Right cardiac atrium (tissue), 5 donors: ENCODE measurements around the gene EIF3K. TPM values are rescaled to one million over a fixed set of nuclear protein-coding genes. Genes with fewer than 3 reads are reported as not detected.
A peak's percentile ranks its signal among the peaks of the same experiment; 100 is the strongest.

Source experiments
- ATAC-seq, 2 donors: fragments of 200-7000 bp; cut with Tn5 transposase; one replicate each; pipeline versions ENCODE4 v1.8.0 to v1.9.1; 2020; ENCODE audit warnings: moderate library complexity in 2 of 2, mild to moderate bottlenecking in 1 of 2
- DNase-seq, 3 donors: peaks; one replicate each; pipeline ENCODE4 v3.0.0-alpha.2; 2020
- H3K27ac ChIP-seq: one replicate; pipeline ENCODE4 v1.5.1; 2013; ENCODE audit warnings: mild to moderate bottlenecking, low read length, control low read depth, moderate library complexity
- H3K27me3 ChIP-seq: one replicate; pipeline ENCODE4 v1.6.1; 2013; ENCODE audit not compliant: control insufficient read depth, insufficient read depth
- H3K4me1 ChIP-seq: one replicate; pipeline ENCODE4 v1.6.1; 2013; ENCODE audit warnings: low read length; ENCODE audit not compliant: control insufficient read depth, insufficient read depth
- H3K4me3 ChIP-seq: one replicate; pipeline ENCODE4 v1.5.1; 2013; ENCODE audit warnings: low read length, control low read depth
- H3K9me3 ChIP-seq: one replicate; pipeline ENCODE4 v1.6.1; 2013; ENCODE audit warnings: low read length; ENCODE audit not compliant: control insufficient read depth
- WGBS: extraction: QIAGEN DNeasy Blood & Tissue Kit; methylation state at CpG from one replicate; pipeline ENCODE4 v1.1.7; 2013; 5-methylcytosine and 5-hydroxymethylcytosine counted together
- intact Hi-C, 4 donors: fragments of 100-400 bp; cut with DNase I; formaldehyde crosslinking; loops; one replicate each; pipeline versions ENCODE4 v1.11.0 to v1.14.0; 2022 to 2023
- polyA plus RNA-seq: library from polyadenylated mRNA; stranded (reverse); fragments of 200-250 nt; gene quantifications from one replicate; pipeline ENCODE4 v1.2.3, GENCODE V29; 2013
- total RNA-seq, 4 donors: library from RNA; stranded (reverse); fragmentation: NEBNext Ultra II Directional; extraction: Animal tissue kit (Norgen Biotek cat#: 25700); gene quantifications; one replicate each; pipeline ENCODE4 v1.2.1, GENCODE V29; 2021
- donor health status: healthy with polysubstance abuse.
- donor health status: DM: no; HTN: yes; CAD: no.
- donor health status: DM: no; HTN: no; CAD: no.
- donor health status: DM: no; HTN: yes; CAD: no; lungs with severe emphysema.
- donor health status: DM: yes; HTN: yes; CAD: no.

EIF3K gene
- total and polyA plus RNA-seq, 5 donors, result 477 to 829 (median 554) TPM

DNA sequence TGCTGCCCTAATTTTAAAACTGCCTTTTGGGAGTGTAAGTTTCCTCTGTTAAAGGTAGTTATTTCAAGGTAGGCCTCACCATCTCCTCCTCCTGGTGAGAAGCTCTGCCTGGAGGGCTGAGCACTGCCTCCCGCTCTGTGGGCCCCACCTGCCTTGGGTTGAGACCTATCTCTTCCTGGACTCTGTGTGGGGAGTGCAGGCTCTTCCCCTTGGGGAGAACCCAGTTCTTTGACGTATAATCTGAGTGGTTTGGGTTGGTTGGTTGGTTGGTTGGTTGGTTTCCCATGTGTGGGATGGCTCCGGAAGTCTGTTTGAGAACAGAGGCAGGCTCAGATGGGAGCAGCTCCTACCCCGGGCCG is 67.5 kb downstream of the EIF3K start:
- Histone ChIP-seq H3K9me3 (no peaks in the 10 kb centered on the region), H3K4me1 (peaks cover 50% of the 10 kb centered on the region), H3K4me3 (no peak overlapping the region), H3K27me3 (no peaks in the 10 kb centered on the region), H3K27ac (peak overlapping the region; percentile 88)
- intact Hi-C loops, result no loop called here
- ATAC-seq, result no peak
- peak in 1 of 3 donors; percentile 16 for DNase-seq
- WGBS, result 55% methylated on average over 5 of the region's 5 CpGs

Other genes with a start within 250 kb of the EIF3K start
- 100 to 1,000 TPM; 223 to 311 (median 259) TPM for gene PSMD8, start 244.6 kb upstream of the EIF3K start, total RNA-seq
- gene PSMD8, start 244.6 kb upstream of the EIF3K start, polyA plus RNA-seq, result 255 TPM
- gene GGN, start 231.2 kb upstream of the EIF3K start, total RNA-seq, result 1 to 10 TPM in 1 of 4 donors, under 1 TPM in 3; 0.09 to 1.3 (median 0.63) TPM
- gene GGN, start 231.2 kb upstream of the EIF3K start, polyA plus RNA-seq, result 0.11 TPM
- 1 to 10 TPM in 1 of 4 donors, under 1 TPM in 3; 0.26 to 2.3 (median 0.63) TPM for gene SPRED3, start 230.5 kb upstream of the EIF3K start, total RNA-seq
- gene SPRED3, start 230.5 kb upstream of the EIF3K start, polyA plus RNA-seq, result 0.27 TPM
- gene FAM98C, start 216.1 kb upstream of the EIF3K start, total RNA-seq, result 10 to 100 TPM; 10.4 to 16.7 (median 13.6) TPM
- 10.3 TPM for gene FAM98C, start 216.1 kb upstream of the EIF3K start, polyA plus RNA-seq
- gene RASGRP4, start 193.0 kb upstream of the EIF3K start, total RNA-seq, result 1 to 10 TPM; 1.3 to 3.2 (median 1.8) TPM
- gene RASGRP4, start 193.0 kb upstream of the EIF3K start, polyA plus RNA-seq, result 0.81 TPM
- 1 to 10 TPM in 3 of 4 donors, under 1 TPM in 1; 0.80 to 1.6 (median 1.2) TPM for gene RYR1, start 185.5 kb upstream of the EIF3K start, total RNA-seq
- 1.1 TPM for gene RYR1, start 185.5 kb upstream of the EIF3K start, polyA plus RNA-seq
- gene MAP4K1, start 1.2 kb upstream of the EIF3K start, total RNA-seq, result 1 to 10 TPM; 1.0 to 4.4 (median 3.0) TPM
- 0.88 TPM for gene MAP4K1, start 1.2 kb upstream of the EIF3K start, polyA plus RNA-seq
- 100 to 1,000 TPM; 116 to 226 (median 122) TPM for gene ACTN4, start 28.5 kb downstream of the EIF3K start, total RNA-seq
- gene ACTN4, start 28.5 kb downstream of the EIF3K start, polyA plus RNA-seq, result 87.4 TPM
- under 1 TPM; 0.22 to 0.85 (median 0.54) TPM for gene CAPN12, start 125.3 kb downstream of the EIF3K start, total RNA-seq
- gene CAPN12, start 125.3 kb downstream of the EIF3K start, polyA plus RNA-seq, result 0.91 TPM
- 1 to 10 TPM in 1 of 4 donors, under 1 TPM in 1, not detected in 2; 0.79 to 1.1 TPM for gene LGALS7, start 154.3 kb downstream of the EIF3K start, total RNA-seq
- gene LGALS7, start 154.3 kb downstream of the EIF3K start, polyA plus RNA-seq, result not detected
- gene LGALS7B, start 170.0 kb downstream of the EIF3K start, total RNA-seq, result not detected
- gene LGALS7B, start 170.0 kb downstream of the EIF3K start, polyA plus RNA-seq, result 0.70 TPM
- gene LGALS4, start 193.8 kb downstream of the EIF3K start, total RNA-seq, result 1 to 10 TPM in 2 of 4 donors, under 1 TPM in 2; 0.56 to 1.2 (median 0.85) TPM
- gene LGALS4, start 193.8 kb downstream of the EIF3K start, polyA plus RNA-seq, result 0.45 TPM
- gene ECH1, start 212.6 kb downstream of the EIF3K start, total RNA-seq, result 100 to 1,000 TPM; 403 to 585 (median 523) TPM
- 1,015 TPM for gene ECH1, start 212.6 kb downstream of the EIF3K start, polyA plus RNA-seq
- 100 to 1,000 TPM; 146 to 206 (median 178) TPM for gene HNRNPL, start 230.8 kb downstream of the EIF3K start, total RNA-seq
- gene HNRNPL, start 230.8 kb downstream of the EIF3K start, polyA plus RNA-seq, result 131 TPM